Fibroblast of lung (primary cell): ENCODE results near the gene EPHB1. TPM values are rescaled to one million over a fixed set of nuclear protein-coding genes. Genes with fewer than 3 reads are reported as not detected.

Experiments used
- DNase-seq, 2 donors: peaks; one replicate each; pipeline versions ENCODE4 v3.0.0 to v3.0.0-alpha.2; 2010; ENCODE audit warnings: low read depth in 2 of 2
- H2AFZ ChIP-seq: 2 replicates; pipeline ENCODE4 v1.5.1; 2012; ENCODE audit warnings: low read length, control low read depth, inconsistent platforms
- H3K27ac ChIP-seq: 2 replicates; pipeline ENCODE4 v1.5.1; 2011; ENCODE audit warnings: low read length, control low read depth; ENCODE audit not compliant: insufficient read depth
- H3K27me3 ChIP-seq: 2 replicates; pipeline ENCODE4 v1.5.1; 2011; ENCODE audit warnings: mild to moderate bottlenecking, low read length; ENCODE audit not compliant: control insufficient read depth, insufficient read depth
- H3K36me3 ChIP-seq: 2 replicates; pipeline ENCODE4 v1.5.1; 2011; ENCODE audit warnings: low read length; ENCODE audit not compliant: control insufficient read depth, insufficient read depth
- H3K4me1 ChIP-seq: 2 replicates; pipeline ENCODE4 v1.5.1; 2011; ENCODE audit warnings: low read length; ENCODE audit not compliant: control insufficient read depth, insufficient read depth; ENCODE audit errors: extremely low read depth
- H3K4me2 ChIP-seq: 2 replicates; pipeline ENCODE4 v1.5.1; 2011; ENCODE audit warnings: low read length, control low read depth; ENCODE audit not compliant: insufficient read depth; ENCODE audit errors: extremely low read depth
- H3K4me3 ChIP-seq, 4 experiments: fragments of 200-600 bp in 1 of 4; sonication (generic) in 1 of 4; replicated peaks in 1 of 4; 2 replicates each; pipeline ENCODE4 v1.5.1; 2011 to 2016; ENCODE audit warnings: low read length in 4 of 4, low read depth in 3 of 4, mild to moderate bottlenecking in 3 of 4, control low read depth in 2 of 4, inconsistent platforms in 1 of 4, mixed read lengths in 1 of 4; ENCODE audit not compliant: insufficient read depth in 1 of 4; ENCODE audit errors: control extremely low read depth in 1 of 4
- H3K79me2 ChIP-seq: 2 replicates; pipeline ENCODE4 v1.5.1; 2012; ENCODE audit warnings: mild to moderate bottlenecking, low read length, inconsistent platforms; ENCODE audit not compliant: control insufficient read depth, insufficient read depth
- H3K9ac ChIP-seq: 2 replicates; pipeline ENCODE4 v1.5.1; 2011; ENCODE audit warnings: mild to moderate bottlenecking, low read length, control low read depth; ENCODE audit not compliant: insufficient read depth
- H3K9me3 ChIP-seq: 2 replicates; pipeline ENCODE4 v1.5.1; 2012; ENCODE audit warnings: low read depth, low read length; ENCODE audit not compliant: control insufficient read depth, insufficient read depth
- H4K20me1 ChIP-seq: 2 replicates; pipeline ENCODE4 v1.5.1; 2011; ENCODE audit warnings: low read length; ENCODE audit not compliant: control insufficient read depth, insufficient read depth; ENCODE audit errors: extremely low read depth
- CTCF ChIP-seq, 2 donors: IDR thresholded peaks in 1 of 2; conservative IDR thresholded peaks in 1 of 2; 1 replicate in 1 of 2; 2 replicates in 1 of 2; pipeline ENCODE4 v1.5.1; 2011 to 2012; ENCODE audit warnings: low read length in 2 of 2, control low read depth in 1 of 2, inconsistent platforms in 1 of 2, low read depth in 1 of 2, mild to moderate bottlenecking in 1 of 2
- EZH2 ChIP-seq: IDR thresholded peaks from 2 replicates; pipeline ENCODE4 v1.5.1; 2012; ENCODE audit warnings: low read length, control low read depth, mild to moderate bottlenecking; ENCODE audit errors: missing control alignments
- polyA plus RNA-seq, 2 donors: library from polyadenylated mRNA; depleted of rRNA in 1 of 2; stranded (reverse) in 1 of 2; unstranded in 1 of 2; fragments of >200 nt; gene quantifications; 2 replicates each; pipeline ENCODE4 v1.2.1, GENCODE V29; 2011 to 2012; ENCODE audit warnings: missing spikeins in 1 of 2
- total RNA-seq: library from RNA; depleted of rRNA; stranded (reverse); fragments of >200 nt; gene quantifications from 2 replicates; pipeline ENCODE4 v1.2.1, GENCODE V29; 2014

Gene EPHB1
- total and polyA plus RNA-seq, 2 donors (not counting 1 experiment from before 2014, with no cell fraction given), result 0.14 to 0.50 TPM

- Histone ChIP-seq H3K79me2 (no peaks in the 10 kb centered on the region), H3K4me3 (no peak overlapping the region), H3K9me3 (no peaks in the 10 kb centered on the region), H4K20me1 (no peaks in the 10 kb centered on the region), H3K27ac (no peak overlapping the region), H3K4me1 (no peaks in the 10 kb centered on the region), H2AFZ (no peak overlapping the region), H3K27me3 (no peaks in the 10 kb centered on the region), H3K9ac (no peak overlapping the region), H3K4me2 (no peak overlapping the region), H3K36me3 (no peaks in the 10 kb centered on the region)
- peak in 1 of 2 donors; percentile 3 for DNase-seq
- TF ChIP-seq EZH2, result no peak
These were observed 191.0 kb downstream of the EPHB1 start for GRCh38 chr3:134985864-134986715.

- Histone ChIP-seq H2AFZ (no peak overlapping the region), H3K4me1 (no peaks in the 10 kb centered on the region), H3K9ac (no peak overlapping the region), H3K27ac (no peak overlapping the region), H3K79me2 (no peaks in the 10 kb centered on the region), H4K20me1 (no peaks in the 10 kb centered on the region), H3K27me3 (no peaks in the 10 kb centered on the region), H3K4me3 (no peak overlapping the region), H3K4me2 (no peak overlapping the region), H3K9me3 (no peaks in the 10 kb centered on the region), H3K36me3 (no peaks in the 10 kb centered on the region)
- TF ChIP-seq CTCF (conservative IDR thresholded peaks at IDR 0.05 in 1 of 2, IDR thresholded peaks at IDR 0.05 in 1 of 2; ENCODE audit: low read depth in 1 of 2, low read length in 2 of 2) (no peak), EZH2 (no peak)
- peak in 1 of 2 donors; percentile 6 for DNase-seq
These were observed 193.6 kb downstream of the EPHB1 start for GRCh38 chr3:134988666-134989065.

GRCh38 chr3:134991003-134991402, 195.9 kb downstream of the EPHB1 start:
- H3K79me2 ChIP-seq, result no peaks in the 10 kb centered on the region
- H3K36me3 ChIP-seq, result no peaks in the 10 kb centered on the region
- H4K20me1 ChIP-seq, result no peaks in the 10 kb centered on the region
- H3K4me2 ChIP-seq, result no peak overlapping the region
- H3K4me1 ChIP-seq, result no peaks in the 10 kb centered on the region
- no peak overlapping the region for H3K4me3 ChIP-seq
- no peak overlapping the region for H3K9ac ChIP-seq
- TF ChIP-seq CTCF (conservative IDR thresholded peaks at IDR 0.05 in 1 of 2, IDR thresholded peaks at IDR 0.05 in 1 of 2; ENCODE audit: low read depth in 1 of 2, low read length in 2 of 2) (no peak), EZH2 (no peak)
- H2AFZ ChIP-seq, result no peak overlapping the region
- no peak overlapping the region for H3K27ac ChIP-seq
- no peaks in the 10 kb centered on the region for H3K9me3 ChIP-seq
- no peaks in the 10 kb centered on the region for H3K27me3 ChIP-seq
- DNase-seq, result no peak
